Colonic mucosa (tissue), 4 donors: ENCODE results near the gene AHDC1. TPM values are rescaled to one million over a fixed set of nuclear protein-coding genes. Genes with fewer than 3 reads are reported as not detected.
A peak's percentile ranks its signal among the peaks of the same experiment; 100 is the strongest.

Experiments used
- DNase-seq: peaks from one replicate; pipeline ENCODE4 v3.0.0-alpha.2; 2020
- H3K27ac ChIP-seq: fragments of 200-600 bp; one replicate; pipeline ENCODE4 v1.8.0; 2021
- H3K27me3 ChIP-seq: fragments of 200-600 bp; one replicate; pipeline ENCODE4 v1.8.0; 2021
- H3K36me3 ChIP-seq: fragments of 200-600 bp; one replicate; pipeline ENCODE4 v1.8.0; 2021
- H3K4me1 ChIP-seq: fragments of 200-600 bp; one replicate; pipeline ENCODE4 v1.8.0; 2021; ENCODE audit warnings: mild to moderate bottlenecking
- H3K4me3 ChIP-seq: fragments of 200-600 bp; one replicate; pipeline ENCODE4 v1.8.0; 2021
- H3K9ac ChIP-seq, 2 donors: one replicate each; pipeline ENCODE4 v1.7.0; 2013; ENCODE audit warnings: control low read depth in 2 of 2, low read depth in 2 of 2, low read length in 2 of 2
- H3K9me3 ChIP-seq: fragments of 200-600 bp; one replicate; pipeline ENCODE4 v1.8.0; 2021
- intact Hi-C: fragments of 100-400 bp; cut with DNase I; formaldehyde crosslinking; loops from one replicate; pipeline ENCODE4 v1.14.1; 2022
- total RNA-seq, 2 donors: library from RNA; stranded (reverse); fragmentation: NEBNext Ultra II Directional in 1 of 2; extraction: Animal tissue kit (Norgen Biotek cat#: 25700) in 1 of 2; gene quantifications; one replicate each; pipeline ENCODE4 v1.2.1, GENCODE V29; 2021
- TF ChIP-seq, protein P1 (sequence below): fragments of 200-600 bp; IDR thresholded peaks from one replicate; pipeline ENCODE4 v1.8.0; 2022; ENCODE audit warnings: antibody characterized with exemption, mild to moderate bottlenecking
- donor health status: healthy.
- donor health status: DM: no; HTN: no; CAD: no.
- donor health status: DM: no; HTN: no; CAD: no.

AHDC1 gene
- total RNA-seq, 2 donors from 2014 or later = 18.4 to 26.8 TPM

DNA sequence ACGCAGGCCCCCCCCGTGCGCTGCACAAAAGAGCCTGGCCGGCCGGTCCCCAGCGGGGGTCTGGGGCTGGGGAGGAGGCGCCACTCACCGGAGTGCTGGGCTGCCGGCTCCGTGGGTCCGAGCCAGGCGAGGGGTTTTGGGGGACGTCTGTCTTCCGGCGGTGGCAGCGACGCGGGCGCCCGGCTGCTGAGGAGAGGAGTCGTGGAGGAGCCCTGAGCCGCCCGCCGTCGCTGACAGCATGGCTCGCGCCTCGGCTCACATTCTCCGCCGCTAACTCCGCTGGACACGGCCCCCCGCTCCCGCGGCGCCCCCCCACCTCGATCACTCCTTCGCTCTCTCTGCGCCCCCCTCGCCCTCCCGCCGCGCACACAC, 649 bp downstream of the AHDC1 start:
- no peak for DNase-seq

DNA sequence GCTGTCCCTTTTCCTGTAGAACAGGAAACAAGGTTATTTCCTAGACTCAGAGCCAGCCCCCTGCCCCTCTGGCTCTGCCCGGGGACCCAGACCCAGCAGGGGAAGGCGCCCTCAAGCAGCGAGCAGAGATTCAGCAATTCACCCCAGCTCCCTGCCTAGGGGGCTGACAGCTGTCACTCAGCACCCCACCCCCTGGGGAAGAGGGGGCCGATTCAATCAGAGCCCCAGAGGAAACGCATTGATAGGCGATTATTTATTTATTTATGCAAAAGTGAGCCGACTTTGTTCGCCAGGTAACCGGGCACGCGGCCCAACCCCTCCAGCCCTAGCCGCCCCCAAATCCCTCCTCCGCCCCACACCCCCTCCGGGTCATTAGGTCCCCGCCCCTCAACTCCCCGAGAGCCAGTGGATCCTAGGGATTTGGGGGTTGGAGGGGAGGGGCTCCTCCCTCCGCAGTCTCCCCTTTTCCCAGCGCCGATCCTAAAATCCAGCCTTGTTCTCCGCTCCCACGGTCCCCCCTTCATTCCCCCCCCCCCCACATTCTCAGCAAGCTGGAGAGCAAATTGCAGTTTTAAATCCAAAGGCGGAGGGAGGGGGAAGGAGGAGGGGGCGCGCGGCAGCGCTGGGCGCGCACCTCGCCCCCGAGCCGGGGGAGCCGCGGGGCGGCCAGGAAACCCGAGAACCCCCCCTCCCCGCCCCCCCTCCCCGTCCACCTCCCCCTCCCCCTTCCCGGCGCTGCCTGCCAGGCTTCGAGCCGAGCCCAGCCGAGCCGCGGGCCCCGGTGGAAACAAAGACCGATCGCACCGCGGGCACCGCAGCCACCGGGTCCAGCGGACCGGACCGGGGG, 1.3 kb downstream of the AHDC1 start:
- Histone ChIP-seq H3K36me3 (no peaks in the 10 kb centered on the region), H3K4me3 (peak overlapping the region; percentile 95), H3K9me3 (no peaks in the 10 kb centered on the region), H3K4me1 (peaks cover 5% of the 10 kb centered on the region), H3K9ac (peak overlapping the region; percentile 86 to 88), H3K27me3 (no peaks in the 10 kb centered on the region), H3K27ac (peak overlapping the region; percentile 84)
- TF ChIP-seq, protein P1, sequence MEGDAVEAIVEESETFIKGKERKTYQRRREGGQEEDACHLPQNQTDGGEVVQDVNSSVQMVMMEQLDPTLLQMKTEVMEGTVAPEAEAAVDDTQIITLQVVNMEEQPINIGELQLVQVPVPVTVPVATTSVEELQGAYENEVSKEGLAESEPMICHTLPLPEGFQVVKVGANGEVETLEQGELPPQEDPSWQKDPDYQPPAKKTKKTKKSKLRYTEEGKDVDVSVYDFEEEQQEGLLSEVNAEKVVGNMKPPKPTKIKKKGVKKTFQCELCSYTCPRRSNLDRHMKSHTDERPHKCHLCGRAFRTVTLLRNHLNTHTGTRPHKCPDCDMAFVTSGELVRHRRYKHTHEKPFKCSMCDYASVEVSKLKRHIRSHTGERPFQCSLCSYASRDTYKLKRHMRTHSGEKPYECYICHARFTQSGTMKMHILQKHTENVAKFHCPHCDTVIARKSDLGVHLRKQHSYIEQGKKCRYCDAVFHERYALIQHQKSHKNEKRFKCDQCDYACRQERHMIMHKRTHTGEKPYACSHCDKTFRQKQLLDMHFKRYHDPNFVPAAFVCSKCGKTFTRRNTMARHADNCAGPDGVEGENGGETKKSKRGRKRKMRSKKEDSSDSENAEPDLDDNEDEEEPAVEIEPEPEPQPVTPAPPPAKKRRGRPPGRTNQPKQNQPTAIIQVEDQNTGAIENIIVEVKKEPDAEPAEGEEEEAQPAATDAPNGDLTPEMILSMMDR = no peak
- DNase-seq = peak; percentile 61
- intact Hi-C loops = loop anchor here (10.0 kb wide), 1 partner anchor 298 kb away; no protein-coding TSS in a partner anchor

More for the DNA sequence above, 649 bp downstream of the AHDC1 start:
- Histone ChIP-seq H3K4me1 (peaks cover 5% of the 10 kb centered on the region), H3K36me3 (no peaks in the 10 kb centered on the region), H3K27me3 (no peaks in the 10 kb centered on the region), H3K4me3 (peak overlapping the region; percentile 95), H3K27ac (peak overlapping the region; percentile 84), H3K9me3 (no peaks in the 10 kb centered on the region), H3K9ac (peak overlapping the region; percentile 86 to 88)
- intact Hi-C loops = loop anchor here (10.0 kb wide), 1 partner anchor 298 kb away; no protein-coding TSS in a partner anchor
- TF ChIP-seq, protein P1 = no peak

DNA sequence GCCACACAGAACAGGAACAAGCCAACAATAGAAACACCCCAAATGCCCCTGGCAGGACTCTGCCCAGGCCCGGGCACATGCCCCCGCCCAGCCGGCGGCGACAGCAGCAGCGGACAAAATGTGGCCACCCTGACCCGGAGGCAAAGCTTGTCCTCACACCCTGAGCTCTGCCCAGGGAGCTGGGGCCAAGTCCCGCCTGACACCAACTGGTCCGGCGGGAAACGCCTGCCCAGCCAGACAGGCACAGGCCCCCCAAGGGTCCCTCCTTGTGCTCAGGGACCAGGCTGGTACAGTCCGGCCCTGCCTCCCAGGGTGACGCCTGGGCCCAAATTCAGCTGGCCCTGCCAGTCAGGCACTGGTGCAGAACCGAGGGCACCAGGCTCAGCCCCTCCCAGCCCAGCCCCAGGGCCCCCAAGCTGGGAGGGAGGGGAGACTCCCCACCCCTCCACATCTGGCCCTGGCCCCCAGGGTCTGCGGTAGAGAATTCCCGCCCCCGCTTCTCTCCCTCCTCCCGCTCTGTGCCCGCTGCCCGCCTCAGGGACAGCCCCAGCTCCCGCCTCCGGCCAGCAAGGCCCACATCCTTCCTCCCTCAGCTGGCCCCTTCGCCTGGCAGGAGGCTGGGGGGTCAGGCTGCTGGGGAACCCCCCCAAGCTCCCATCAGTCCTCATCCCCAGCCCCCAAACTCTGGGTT, 2.0 kb downstream of the AHDC1 start:
- no peaks in the 10 kb centered on the region for H3K36me3 ChIP-seq
- no peaks in the 10 kb centered on the region for H3K9me3 ChIP-seq
- intact Hi-C loops = loop anchor here (10.0 kb wide), 1 partner anchor 297 kb away; no protein-coding TSS in a partner anchor
- H3K9ac ChIP-seq = peak overlapping the region; percentile 64 to 73
- H3K27me3 ChIP-seq = no peaks in the 10 kb centered on the region
- TF ChIP-seq, protein P1 = no peak
- peak overlapping the region; percentile 95 for H3K4me3 ChIP-seq
- peak overlapping the region; percentile 84 for H3K27ac ChIP-seq
- H3K4me1 ChIP-seq = peaks cover 5% of the 10 kb centered on the region
- DNase-seq = peak; percentile 66

DNA sequence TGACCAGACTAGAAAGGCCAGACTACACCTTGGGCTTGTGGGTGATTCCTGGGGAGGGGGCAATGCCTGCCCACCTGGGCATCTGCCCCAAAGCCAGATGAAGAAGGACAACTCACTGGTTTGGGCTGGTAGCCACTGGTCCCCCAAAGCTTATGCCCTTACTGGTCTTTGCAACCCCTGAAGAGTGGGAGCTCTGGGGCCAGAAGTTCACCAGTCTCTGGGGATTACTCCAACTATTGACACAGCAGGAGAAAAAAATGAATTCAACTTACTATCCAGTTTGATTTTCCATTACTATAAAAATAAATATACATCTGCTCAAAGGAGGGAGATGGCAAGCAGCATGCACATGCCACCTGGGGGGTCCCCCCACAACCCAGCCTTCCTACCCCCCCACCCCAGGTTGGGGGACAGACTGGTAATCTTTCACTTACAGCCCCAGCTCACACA, 2.6 kb downstream of the AHDC1 start:
- DNase-seq = no peak
- Histone ChIP-seq H3K9me3 (no peaks in the 10 kb centered on the region), H3K27ac (peak overlapping the region; percentile 84), H3K4me1 (peaks cover 5% of the 10 kb centered on the region), H3K27me3 (no peaks in the 10 kb centered on the region), H3K4me3 (peak overlapping the region; percentile 95), H3K9ac (peak overlapping the region; percentile 60 to 73), H3K36me3 (no peaks in the 10 kb centered on the region)
- TF ChIP-seq, protein P1 = no peak
- intact Hi-C loops = loop anchor here (10.0 kb wide), 1 partner anchor 297 kb away; no protein-coding TSS in a partner anchor

- no peak overlapping the region for H3K9ac ChIP-seq
- no peaks in the 10 kb centered on the region for H3K36me3 ChIP-seq
- TF ChIP-seq, protein P1 = no peak
- H3K4me1 ChIP-seq = peaks cover 5% of the 10 kb centered on the region
- H3K27ac ChIP-seq = peak overlapping the region; percentile 18
- H3K27me3 ChIP-seq = no peaks in the 10 kb centered on the region
- no peak for DNase-seq
- H3K4me3 ChIP-seq = no peak overlapping the region
- no peaks in the 10 kb centered on the region for H3K9me3 ChIP-seq
- intact Hi-C loops = loop anchor here (10.0 kb wide), 1 partner anchor 296 kb away; no protein-coding TSS in a partner anchor
These were observed 3.3 kb downstream of the AHDC1 start for GRCh38 chr1:27600498-27601175.
